A549 (cell line): ENCODE data around the gene FHIP1A.

Source experiments
- CEBPB ChIP-seq, 2 experiments: fragments of >200 bp in 1 of 2; sonication (Bioruptor Twin) in 1 of 2; formaldehyde crosslinking in 1 of 2; IDR thresholded peaks; 2 replicates each; pipeline ENCODE4 v1.6.1; 2012 to 2016
- CHD2 ChIP-seq: fragments of 150-350 bp; IDR thresholded peaks from 2 replicates; pipeline ENCODE4 v1.6.1; 2014; ENCODE audit warnings: low read length; ENCODE audit not compliant: partially characterized antibody
- EP300 ChIP-seq, 2 experiments: fragments of >200 bp; sonication (Bioruptor Twin); formaldehyde crosslinking; IDR thresholded peaks; 2 replicates in 1 of 2; 3 replicates in 1 of 2; pipeline ENCODE4 v1.6.1; 2016 to 2017
- POLR2A ChIP-seq: IDR thresholded peaks from 2 replicates; pipeline ENCODE4 v1.6.1; 2012; ENCODE audit warnings: mild to moderate bottlenecking, low read length
- RAD21 ChIP-seq, 2 experiments: fragments of >200 bp in 1 of 2; sonication (Bioruptor Twin) in 1 of 2; formaldehyde crosslinking in 1 of 2; IDR thresholded peaks in 1 of 2; conservative IDR thresholded peaks in 1 of 2; 2 replicates in 1 of 2; 3 replicates in 1 of 2; pipeline ENCODE4 v1.6.1; 2012 to 2018; ENCODE audit warnings: inconsistent platforms in 1 of 2
- TF ChIP-seq, protein P1 (sequence below): fragments of >200 bp; sonication (Bioruptor Twin); formaldehyde crosslinking; IDR thresholded peaks from 3 replicates; pipeline ENCODE4 v1.5.1; 2016

DNA sequence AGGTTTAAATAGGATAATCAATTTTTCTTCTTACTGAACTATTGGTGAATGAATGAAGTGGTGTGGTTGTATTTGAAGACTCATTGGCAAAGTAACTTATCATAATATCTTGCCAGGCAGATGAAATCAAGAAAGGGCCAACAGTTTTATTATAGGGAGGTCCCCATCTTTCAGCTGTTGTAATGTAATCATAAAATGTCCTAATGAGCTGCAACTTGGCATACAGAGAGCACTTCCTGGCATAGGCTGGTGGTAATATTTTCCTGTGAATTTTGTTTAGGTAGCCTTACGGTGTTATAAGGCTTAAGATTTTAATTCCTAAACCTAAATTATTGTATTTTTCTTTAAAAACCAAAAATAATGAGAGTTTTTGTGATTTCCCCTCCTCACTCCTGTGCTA is 17.5 kb downstream of the FHIP1A start:
- no peak for TF ChIP-seq EP300 (IDR thresholded peaks at IDR 0.05)
- TF ChIP-seq, protein P1, sequence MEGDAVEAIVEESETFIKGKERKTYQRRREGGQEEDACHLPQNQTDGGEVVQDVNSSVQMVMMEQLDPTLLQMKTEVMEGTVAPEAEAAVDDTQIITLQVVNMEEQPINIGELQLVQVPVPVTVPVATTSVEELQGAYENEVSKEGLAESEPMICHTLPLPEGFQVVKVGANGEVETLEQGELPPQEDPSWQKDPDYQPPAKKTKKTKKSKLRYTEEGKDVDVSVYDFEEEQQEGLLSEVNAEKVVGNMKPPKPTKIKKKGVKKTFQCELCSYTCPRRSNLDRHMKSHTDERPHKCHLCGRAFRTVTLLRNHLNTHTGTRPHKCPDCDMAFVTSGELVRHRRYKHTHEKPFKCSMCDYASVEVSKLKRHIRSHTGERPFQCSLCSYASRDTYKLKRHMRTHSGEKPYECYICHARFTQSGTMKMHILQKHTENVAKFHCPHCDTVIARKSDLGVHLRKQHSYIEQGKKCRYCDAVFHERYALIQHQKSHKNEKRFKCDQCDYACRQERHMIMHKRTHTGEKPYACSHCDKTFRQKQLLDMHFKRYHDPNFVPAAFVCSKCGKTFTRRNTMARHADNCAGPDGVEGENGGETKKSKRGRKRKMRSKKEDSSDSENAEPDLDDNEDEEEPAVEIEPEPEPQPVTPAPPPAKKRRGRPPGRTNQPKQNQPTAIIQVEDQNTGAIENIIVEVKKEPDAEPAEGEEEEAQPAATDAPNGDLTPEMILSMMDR, result no peak
- no peak for TF ChIP-seq CEBPB (IDR thresholded peaks at IDR 0.05)
- TF ChIP-seq POLR2A, result no peak
- no peak for TF ChIP-seq CHD2
- TF ChIP-seq RAD21 (conservative IDR thresholded peaks at IDR 0.05 in 1 of 2, IDR thresholded peaks at IDR 0.05 in 1 of 2), result no peak
